HG03139 (cell line): ENCODE measurements around the gene RPS21.
"Not testable (repeated sequence)": the region's sequence is repeated elsewhere in the genome, so short reads cannot be mapped to it uniquely, and the experiment has no call there.

Experiments
- ATAC-seq: cut with Tn5 transposase; IDR thresholded peaks from one replicate; pipeline ENCODE4 v1.9.1; 2021; ENCODE audit not compliant: unreplicated experiment

RPS21 gene

DNA sequence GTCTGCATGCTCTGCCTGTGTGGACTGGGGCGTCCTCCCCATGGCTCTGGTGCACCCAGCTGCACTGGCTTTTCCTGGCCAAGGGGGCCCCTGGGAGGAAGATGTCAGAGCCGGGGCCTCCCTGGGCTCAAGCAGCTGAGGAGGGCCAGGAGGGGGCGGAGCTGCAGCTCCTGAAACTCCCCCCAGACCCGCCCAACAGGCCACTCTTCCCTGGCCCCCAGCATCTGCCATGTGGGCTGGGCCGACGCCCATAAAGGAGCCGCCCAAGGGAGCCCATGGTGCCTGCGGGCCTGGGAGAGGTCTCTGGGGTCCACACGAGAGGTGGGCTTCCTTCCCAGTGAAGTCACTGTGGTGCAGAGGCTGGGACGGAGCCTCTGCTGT lies 36.4 kb downstream of the RPS21 start:
- no peak for ATAC-seq

DNA sequence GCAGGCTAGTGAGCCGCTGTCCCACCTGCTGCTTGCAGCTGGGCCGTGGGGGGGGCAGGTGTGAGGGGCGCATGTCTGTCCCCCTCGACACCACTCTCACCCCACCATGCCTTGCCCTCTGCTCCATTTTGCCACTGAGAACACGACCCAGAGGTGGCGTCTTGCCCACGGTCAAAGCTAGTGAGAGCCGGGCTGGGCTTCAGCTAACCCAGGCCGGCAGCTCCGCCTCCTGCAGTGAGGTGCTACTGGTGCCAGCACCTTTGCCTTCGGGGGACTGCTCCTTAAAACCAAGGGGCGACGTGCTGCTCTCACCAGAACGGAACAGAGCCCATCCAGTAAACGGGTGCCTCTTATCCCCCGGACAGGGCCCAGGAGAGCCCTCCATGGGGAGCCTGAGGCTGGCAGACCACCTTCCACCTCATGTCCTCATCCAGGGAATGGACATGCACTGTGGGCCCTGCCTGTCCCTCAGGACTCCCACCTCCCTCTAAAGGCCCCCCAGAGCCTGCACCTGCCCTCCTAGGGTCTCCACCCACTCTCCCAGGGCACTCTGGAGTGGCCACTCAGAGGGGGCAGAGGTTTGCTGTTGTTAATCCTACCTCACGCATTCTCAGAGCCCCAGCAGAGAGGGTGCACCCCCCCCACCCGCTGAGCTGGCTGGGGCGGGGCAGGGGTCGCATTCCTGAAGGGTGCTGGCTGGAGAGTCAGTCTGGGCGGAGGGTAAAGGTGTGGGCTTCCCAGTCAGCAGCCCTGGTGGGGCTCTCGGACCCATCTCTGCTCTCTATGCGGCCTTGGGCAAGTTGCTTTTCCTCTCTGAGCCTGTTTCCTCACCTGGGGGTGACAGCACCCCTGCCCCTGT lies 37.6 kb downstream of the RPS21 start:
- no peak for ATAC-seq

GRCh38 chr20:62425281-62426058 lies 38.6 kb downstream of the RPS21 start:
- ATAC-seq = no peak

GRCh38 chr20:62426059-62426348 lies 39.1 kb downstream of the RPS21 start:
- ATAC-seq = not testable (repeated sequence)

DNA sequence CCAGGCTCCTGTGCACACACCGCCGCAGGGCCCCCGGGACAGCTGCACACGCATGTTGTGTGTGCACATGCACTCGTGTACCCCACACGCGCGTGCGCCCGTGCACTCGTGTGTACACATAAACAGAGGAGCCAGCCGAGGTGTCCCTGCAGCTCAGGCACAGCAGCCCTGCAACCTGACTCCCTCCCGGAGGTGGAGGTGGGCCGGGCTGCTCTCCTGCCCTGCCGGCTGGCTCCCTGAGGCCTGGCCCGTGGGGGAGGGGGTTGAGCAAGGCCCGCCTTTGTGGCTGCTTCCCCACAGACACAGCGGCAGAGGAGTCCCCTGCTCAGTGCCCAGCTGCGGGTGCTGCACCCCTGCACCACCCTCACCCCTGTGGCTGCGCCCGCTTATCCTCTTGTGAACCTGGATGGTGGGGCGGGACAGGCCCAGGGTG lies 39.8 kb downstream of the RPS21 start:
- no peak for ATAC-seq

- no peak for ATAC-seq
Measured at GRCh38 chr20:62427172-62428001, 40.5 kb downstream of the RPS21 start, which contains the start of gene RBBP8NL. RBBP8NL (minus strand) TSS chr20:62427539; CDS start chr20:62419647, 7,892 bp downstream.

- ATAC-seq = no peak
Measured at GRCh38 chr20:62428002-62428372, 41.1 kb downstream of the RPS21 start.

- ATAC-seq = no peak
Measured at GRCh38 chr20:62428396-62429295, 41.7 kb downstream of the RPS21 start.

DNA sequence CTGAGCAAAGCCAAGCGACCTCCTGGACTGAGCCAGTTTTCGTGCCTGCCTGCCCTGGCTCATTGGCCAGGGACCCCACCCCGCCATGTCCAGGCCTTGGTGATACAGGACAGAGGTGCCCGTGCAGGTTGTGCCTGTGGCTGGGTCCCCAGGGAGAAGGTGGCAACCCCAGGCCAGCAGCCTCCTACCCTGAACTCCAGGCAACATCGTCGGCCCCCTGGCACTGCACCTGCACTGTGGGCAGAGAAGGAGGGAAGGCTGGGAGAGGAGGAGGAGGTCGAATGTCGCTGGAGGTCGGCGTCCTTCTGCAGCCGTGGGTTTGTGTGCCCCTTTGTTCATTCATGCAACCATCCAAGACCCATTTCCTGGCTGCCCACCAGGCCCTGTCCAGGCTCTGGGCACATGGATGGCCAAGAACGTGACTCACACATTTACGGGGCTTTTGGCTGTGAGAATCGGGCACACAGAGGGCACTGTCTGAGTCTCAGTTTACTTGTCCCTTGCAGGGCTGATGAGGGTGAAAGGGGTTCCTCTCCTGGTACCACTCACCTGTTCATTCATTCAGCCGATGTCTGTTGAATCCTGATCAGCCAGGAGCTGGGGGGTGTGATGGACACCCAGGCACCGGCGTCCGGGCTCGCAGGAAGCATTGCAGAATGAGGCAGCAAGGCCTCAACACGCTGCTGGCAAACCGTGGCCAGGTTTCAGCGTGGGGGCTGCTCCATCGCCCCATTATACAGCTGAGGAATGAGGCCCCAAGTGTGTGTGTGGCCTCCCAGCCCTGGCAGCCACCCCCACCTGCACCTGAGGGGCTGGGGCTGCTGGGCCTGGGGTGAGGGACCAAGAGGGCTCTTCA lies 42.8 kb downstream of the RPS21 start:
- ATAC-seq = no peak

DNA sequence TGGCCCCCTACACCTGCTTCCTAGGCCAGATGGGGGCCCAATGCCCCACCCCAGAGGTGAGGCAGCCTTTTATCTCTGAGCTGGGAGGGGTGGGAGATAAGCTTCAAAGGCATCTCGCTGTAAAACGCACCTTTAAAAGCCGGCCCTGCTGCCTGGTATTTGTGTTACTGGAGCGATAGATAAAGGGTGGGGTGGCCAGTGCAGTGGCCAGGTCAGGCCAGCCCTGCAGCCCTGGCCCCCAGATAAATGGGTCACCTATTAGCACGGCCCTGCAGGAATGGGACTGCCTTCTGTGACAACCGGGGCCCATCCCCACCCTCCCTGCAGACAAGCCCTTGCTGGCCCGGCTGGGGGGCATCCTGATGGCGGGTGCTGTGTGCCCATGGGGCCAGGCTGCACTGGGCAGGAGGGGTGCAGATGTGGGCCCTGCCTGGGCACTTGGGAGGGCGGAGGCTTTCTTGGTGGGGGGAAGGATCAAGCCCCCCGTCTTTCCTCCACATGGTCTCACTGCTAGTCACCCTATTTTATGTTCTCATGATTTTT lies 43.5 kb downstream of the RPS21 start:
- ATAC-seq = no peak

- no peak for ATAC-seq
Measured at GRCh38 chr20:62430866-62431447, 44.1 kb downstream of the RPS21 start.

- no peak for ATAC-seq
Measured at GRCh38 chr20:62433658-62434497, 47.0 kb downstream of the RPS21 start.

- no peak for ATAC-seq
Measured at GRCh38 chr20:62436692-62437091, 49.8 kb downstream of the RPS21 start.

- ATAC-seq = no peak
Measured at GRCh38 chr20:62437496-62437895, 50.6 kb downstream of the RPS21 start.

- no peak for ATAC-seq
Measured at GRCh38 chr20:62437927-62438326, 51.0 kb downstream of the RPS21 start.
